Kidney epithelial cell (primary cell): Measurements from ENCODE around the gene TOMM40L. TPM values are rescaled to one million over a fixed set of nuclear protein-coding genes. Genes with fewer than 3 reads are reported as not detected.

Experiments
- DNase-seq: peaks from one replicate; pipeline ENCODE4 v3.0.0-alpha.2; 2010; ENCODE audit warnings: low read depth
- H3K27me3 ChIP-seq: 2 replicates; pipeline ENCODE4 v1.6.0; 2011; ENCODE audit warnings: low read length; ENCODE audit not compliant: control insufficient read depth, insufficient read depth
- H3K36me3 ChIP-seq: 2 replicates; pipeline ENCODE4 v1.5.1; 2011; ENCODE audit warnings: low read length; ENCODE audit not compliant: control insufficient read depth, insufficient read depth
- H3K4me3 ChIP-seq: 2 replicates; pipeline ENCODE4 v1.5.1; 2011; ENCODE audit warnings: low read depth, mild to moderate bottlenecking, control low read depth, low read length
- total RNA-seq: library from RNA; depleted of rRNA; stranded (reverse); fragments of >200 nt; gene quantifications from 2 replicates; pipeline ENCODE4 v1.2.3, GENCODE V29; 2015
- TF ChIP-seq, protein P1 (sequence below): IDR thresholded peaks from 2 replicates; pipeline ENCODE4 v1.5.1; 2011; ENCODE audit warnings: mild to moderate bottlenecking, moderate library complexity, low read length, control low read depth, inconsistent platforms; ENCODE audit not compliant: insufficient read depth, poor library complexity, severe bottlenecking

The TOMM40L gene
- total RNA-seq, 1 donor from 2014 or later, result 6.2 TPM

DNA sequence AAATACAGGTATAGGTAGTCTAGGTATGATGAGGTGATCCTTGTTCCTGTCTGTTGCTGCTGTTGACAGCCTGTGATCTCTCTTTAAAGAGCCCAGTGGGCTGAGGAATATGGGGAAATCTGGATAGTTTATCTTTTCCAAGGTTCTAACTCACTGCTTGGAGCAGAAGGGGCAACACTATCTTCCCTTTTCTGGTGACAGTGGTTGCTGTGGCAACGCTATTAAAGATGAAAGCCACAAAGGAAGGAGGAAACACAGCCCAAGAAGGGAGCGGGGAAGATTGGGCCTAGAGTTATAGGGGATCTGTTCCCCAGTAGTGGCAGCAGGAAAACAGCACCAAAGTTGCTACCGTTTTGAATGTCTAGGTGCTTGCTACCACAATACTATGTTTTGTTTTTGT, 41.5 kb downstream of the TOMM40L start:
- no peaks in the 10 kb centered on the region for H3K36me3 ChIP-seq
- TF ChIP-seq, protein P1, sequence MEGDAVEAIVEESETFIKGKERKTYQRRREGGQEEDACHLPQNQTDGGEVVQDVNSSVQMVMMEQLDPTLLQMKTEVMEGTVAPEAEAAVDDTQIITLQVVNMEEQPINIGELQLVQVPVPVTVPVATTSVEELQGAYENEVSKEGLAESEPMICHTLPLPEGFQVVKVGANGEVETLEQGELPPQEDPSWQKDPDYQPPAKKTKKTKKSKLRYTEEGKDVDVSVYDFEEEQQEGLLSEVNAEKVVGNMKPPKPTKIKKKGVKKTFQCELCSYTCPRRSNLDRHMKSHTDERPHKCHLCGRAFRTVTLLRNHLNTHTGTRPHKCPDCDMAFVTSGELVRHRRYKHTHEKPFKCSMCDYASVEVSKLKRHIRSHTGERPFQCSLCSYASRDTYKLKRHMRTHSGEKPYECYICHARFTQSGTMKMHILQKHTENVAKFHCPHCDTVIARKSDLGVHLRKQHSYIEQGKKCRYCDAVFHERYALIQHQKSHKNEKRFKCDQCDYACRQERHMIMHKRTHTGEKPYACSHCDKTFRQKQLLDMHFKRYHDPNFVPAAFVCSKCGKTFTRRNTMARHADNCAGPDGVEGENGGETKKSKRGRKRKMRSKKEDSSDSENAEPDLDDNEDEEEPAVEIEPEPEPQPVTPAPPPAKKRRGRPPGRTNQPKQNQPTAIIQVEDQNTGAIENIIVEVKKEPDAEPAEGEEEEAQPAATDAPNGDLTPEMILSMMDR, result no peak

DNA sequence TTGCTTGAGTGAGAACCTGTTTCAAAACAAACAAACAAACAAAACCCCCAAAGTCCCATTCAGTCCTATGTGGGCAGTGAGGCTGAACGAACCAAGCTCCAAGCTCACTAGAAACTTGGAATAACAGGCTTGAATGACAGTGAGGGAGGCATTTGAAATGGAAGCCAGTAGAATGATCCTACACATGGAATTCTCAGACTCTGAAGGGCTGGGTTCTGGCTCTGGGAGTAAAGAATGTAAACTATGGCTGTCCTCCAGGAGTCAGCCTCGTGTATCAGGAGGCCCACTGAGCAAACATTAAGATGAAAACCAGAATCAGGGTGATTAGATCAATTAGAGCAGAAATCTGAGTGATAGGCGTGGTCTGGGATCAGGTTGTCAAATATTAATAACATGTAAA, 47.5 kb downstream of the TOMM40L start:
- H3K27me3 ChIP-seq, result peaks cover 3% of the 10 kb centered on the region
- no peak for DNase-seq
- no peak overlapping the region for H3K4me3 ChIP-seq
- TF ChIP-seq, protein P1, result no peak
- H3K36me3 ChIP-seq, result no peaks in the 10 kb centered on the region

More for the DNA sequence above, 41.5 kb downstream of the TOMM40L start:
- no peak for DNase-seq
- H3K4me3 ChIP-seq, result no peak overlapping the region
- H3K27me3 ChIP-seq, result no peaks in the 10 kb centered on the region

DNA sequence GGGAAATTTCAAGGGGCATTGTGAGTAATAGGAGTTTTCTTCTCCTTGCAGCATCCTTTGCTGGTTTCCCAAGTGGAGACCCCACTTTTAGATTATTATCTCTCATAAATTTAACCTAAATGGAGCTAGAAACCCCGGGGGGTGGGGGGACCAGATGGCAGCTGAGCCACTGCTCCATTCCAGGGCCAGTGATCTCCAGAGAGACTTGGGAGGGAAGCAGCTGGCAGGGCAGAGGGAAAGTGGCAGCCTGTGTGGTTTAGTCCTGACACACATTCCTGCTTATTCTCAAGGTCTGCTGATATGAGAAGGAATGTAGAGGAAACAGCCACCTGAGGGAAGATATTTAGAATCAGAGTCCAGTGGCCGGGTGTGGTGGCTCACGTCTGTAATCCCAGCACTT, 49.0 kb downstream of the TOMM40L start:
- no peaks in the 10 kb centered on the region for H3K36me3 ChIP-seq
- peaks cover 3% of the 10 kb centered on the region for H3K27me3 ChIP-seq
- TF ChIP-seq, protein P1, result no peak
- no peak for DNase-seq
- H3K4me3 ChIP-seq, result no peak overlapping the region

Other genes starting within 250 kb of the TOMM40L start
- gene F11R, start 204.9 kb upstream of the TOMM40L start, total RNA-seq, result 81.7 and 87.0 TPM in 2 replicates
- gene TSTD1, start 187.1 kb upstream of the TOMM40L start, total RNA-seq, result 112 and 116 TPM in 2 replicates
- 45.9 and 55.7 TPM in 2 replicates for gene USF1, start 180.1 kb upstream of the TOMM40L start, total RNA-seq
- gene ARHGAP30, start 156.2 kb upstream of the TOMM40L start, total RNA-seq, result 0.07 and 0.42 TPM in 2 replicates
- gene NECTIN4, start 136.5 kb upstream of the TOMM40L start, total RNA-seq, result 13.1 and 13.6 TPM in 2 replicates
- gene KLHDC9, start 127.7 kb upstream of the TOMM40L start, total RNA-seq, result 2.9 and 3.1 TPM in 2 replicates
- 98.4 and 132 TPM in 2 replicates for gene PFDN2, start 108.0 kb upstream of the TOMM40L start, total RNA-seq
- gene NIT1, start 108.0 kb upstream of the TOMM40L start, total RNA-seq, result 28.7 and 35.8 TPM in 2 replicates
- 29.3 and 42.1 TPM in 2 replicates for gene DEDD, start 93.4 kb upstream of the TOMM40L start, total RNA-seq
- 59.6 and 85.0 TPM in 2 replicates for gene UFC1, start 72.1 kb upstream of the TOMM40L start, total RNA-seq
- 10.5 and 12.6 TPM in 2 replicates for gene USP21, start 66.6 kb upstream of the TOMM40L start, total RNA-seq
- gene PPOX, start 59.6 kb upstream of the TOMM40L start, total RNA-seq, result 20.4 and 28.3 TPM in 2 replicates
- gene B4GALT3, start 48.6 kb upstream of the TOMM40L start, total RNA-seq, result 39.4 and 45.7 TPM in 2 replicates
- 0.21 and 0.33 TPM in 2 replicates for gene ADAMTS4, start 27.0 kb upstream of the TOMM40L start, total RNA-seq
- 92.4 and 96.9 TPM in 2 replicates for gene NDUFS2, start 23.7 kb upstream of the TOMM40L start, total RNA-seq
- not detected in 2 replicates for gene FCER1G, start 10.8 kb upstream of the TOMM40L start, total RNA-seq
- gene APOA2, start 2.4 kb upstream of the TOMM40L start, total RNA-seq, result not detected in 2 replicates
- not detected in 2 replicates for gene NR1I3, start 12.1 kb downstream of the TOMM40L start, total RNA-seq
- gene PCP4L1, start 32.7 kb downstream of the TOMM40L start, total RNA-seq, result not detected in 2 replicates
- 0.14 and 0.54 TPM in 2 replicates for gene MPZ, start 83.9 kb downstream of the TOMM40L start, total RNA-seq
- gene SDHC, start 88.3 kb downstream of the TOMM40L start, total RNA-seq, result 42.8 and 47.0 TPM in 2 replicates
- gene CFAP126, start 141.8 kb downstream of the TOMM40L start, total RNA-seq, result not detected in 2 replicates